ENCODE results near the gene GFPT2.

GFPT2 gene

GRCh38 chr5:180350711-180351465 is 2.2 kb downstream of the GFPT2 start:
- no peak for TF ChIP-seq POLR2AphosphoS5 (IDR thresholded peaks at IDR 0.05; ENCODE audit: borderline replicate concordance, low read depth, low read length)
- TF ChIP-seq EZH2 (IDR thresholded peaks at IDR 0.05) = no peak
- TF ChIP-seq FOXP2 (optimal IDR thresholded peaks at IDR 0.05; ENCODE audit: control extremely low read depth, extremely low read length, insufficient read depth) = no peak
- no peaks in the 10 kb centered on the region for H3K9me3 ChIP-seq (ENCODE audit: low read depth, low read length)

GRCh38 chr5:180350296-180350695 is 2.8 kb downstream of the GFPT2 start:
- no peak for TF ChIP-seq POLR2AphosphoS5 (IDR thresholded peaks at IDR 0.05; ENCODE audit: borderline replicate concordance, low read depth, low read length)
- no peak for TF ChIP-seq EZH2 (IDR thresholded peaks at IDR 0.05)
- TF ChIP-seq FOXP2 (optimal IDR thresholded peaks at IDR 0.05; ENCODE audit: control extremely low read depth, extremely low read length, insufficient read depth) = no peak
- Histone ChIP-seq H3K27ac (no peak overlapping the region), H3K9ac (ENCODE audit: insufficient read length) (no peak overlapping the region), H3K9me3 (ENCODE audit: low read depth, low read length) (no peaks in the 10 kb centered on the region), H3K36me3 (ENCODE audit: insufficient read depth, low read length) (no peaks in the 10 kb centered on the region), H3K4me3 (no peak overlapping the region)
- DNase-seq (ENCODE audit: low read depth, low spot score) = no peak

More at GRCh38 chr5:180350711-180351465, 2.2 kb downstream of the GFPT2 start:
- DNase-seq (ENCODE audit: low read depth, low spot score) = no peak
- no peak overlapping the region for H3K4me3 ChIP-seq
- H3K36me3 ChIP-seq (ENCODE audit: insufficient read depth, low read length) = no peaks in the 10 kb centered on the region
- H3K9ac ChIP-seq (ENCODE audit: insufficient read length) = no peak overlapping the region
- H3K27ac ChIP-seq = no peak overlapping the region

- DNase-seq (ENCODE audit: low read depth, low spot score) = no peak
Observed at GRCh38 chr5:180349391-180349790, 3.7 kb downstream of the GFPT2 start.

GRCh38 chr5:180348336-180348735 is 4.8 kb downstream of the GFPT2 start:
- DNase-seq (ENCODE audit: low read depth, low spot score) = no peak
- Histone ChIP-seq H3K9ac (ENCODE audit: insufficient read length) (no peak overlapping the region), H3K36me3 (ENCODE audit: insufficient read depth, low read length) (no peaks in the 10 kb centered on the region), H3K9me3 (ENCODE audit: low read depth, low read length) (no peaks in the 10 kb centered on the region), H3K4me3 (no peak overlapping the region), H3K27ac (no peak overlapping the region)
- TF ChIP-seq FOXP2 (optimal IDR thresholded peaks at IDR 0.05; ENCODE audit: control extremely low read depth, extremely low read length, insufficient read depth) (no peak), EZH2 (IDR thresholded peaks at IDR 0.05) (no peak), POLR2AphosphoS5 (IDR thresholded peaks at IDR 0.05; ENCODE audit: borderline replicate concordance, low read depth, low read length) (no peak)

More at GRCh38 chr5:180349391-180349790, 3.7 kb downstream of the GFPT2 start:
- TF ChIP-seq POLR2AphosphoS5 (IDR thresholded peaks at IDR 0.05; ENCODE audit: borderline replicate concordance, low read depth, low read length) (no peak), EZH2 (IDR thresholded peaks at IDR 0.05) (no peak), FOXP2 (optimal IDR thresholded peaks at IDR 0.05; ENCODE audit: control extremely low read depth, extremely low read length, insufficient read depth) (no peak)
- H3K4me3 ChIP-seq = no peak overlapping the region
- no peak overlapping the region for H3K9ac ChIP-seq (ENCODE audit: insufficient read length)
- no peaks in the 10 kb centered on the region for H3K36me3 ChIP-seq (ENCODE audit: insufficient read depth, low read length)
- H3K27ac ChIP-seq = no peak overlapping the region
- H3K9me3 ChIP-seq (ENCODE audit: low read depth, low read length) = no peaks in the 10 kb centered on the region

- H3K27ac ChIP-seq = no peak overlapping the region
Observed at GRCh38 chr5:180347702-180348101, 5.4 kb downstream of the GFPT2 start.

GRCh38 chr5:180346358-180346757 is 6.8 kb downstream of the GFPT2 start:
- no peak overlapping the region for H3K4me3 ChIP-seq
- TF ChIP-seq EZH2 (IDR thresholded peaks at IDR 0.05) = no peak
- no peak for TF ChIP-seq POLR2AphosphoS5 (IDR thresholded peaks at IDR 0.05; ENCODE audit: borderline replicate concordance, low read depth, low read length)
- TF ChIP-seq FOXP2 (optimal IDR thresholded peaks at IDR 0.05; ENCODE audit: control extremely low read depth, extremely low read length, insufficient read depth) = no peak
- H3K9me3 ChIP-seq (ENCODE audit: low read depth, low read length) = no peaks in the 10 kb centered on the region
- no peak for DNase-seq (ENCODE audit: low read depth, low spot score)
- no peak overlapping the region for H3K27ac ChIP-seq
- H3K9ac ChIP-seq (ENCODE audit: insufficient read length) = no peak overlapping the region
- no peaks in the 10 kb centered on the region for H3K36me3 ChIP-seq (ENCODE audit: insufficient read depth, low read length)

More at GRCh38 chr5:180347702-180348101, 5.4 kb downstream of the GFPT2 start:
- no peak overlapping the region for H3K4me3 ChIP-seq
- no peak for DNase-seq (ENCODE audit: low read depth, low spot score)
- H3K9ac ChIP-seq (ENCODE audit: insufficient read length) = no peak overlapping the region
- no peak for TF ChIP-seq FOXP2 (optimal IDR thresholded peaks at IDR 0.05; ENCODE audit: control extremely low read depth, extremely low read length, insufficient read depth)
- no peak for TF ChIP-seq EZH2 (IDR thresholded peaks at IDR 0.05)
- no peak for TF ChIP-seq POLR2AphosphoS5 (IDR thresholded peaks at IDR 0.05; ENCODE audit: borderline replicate concordance, low read depth, low read length)
- H3K9me3 ChIP-seq (ENCODE audit: low read depth, low read length) = no peaks in the 10 kb centered on the region
- H3K36me3 ChIP-seq (ENCODE audit: insufficient read depth, low read length) = no peaks in the 10 kb centered on the region

- H3K4me3 ChIP-seq = no peak overlapping the region
- H3K27ac ChIP-seq = no peak overlapping the region
- H3K9ac ChIP-seq (ENCODE audit: insufficient read length) = no peak overlapping the region
- no peaks in the 10 kb centered on the region for H3K36me3 ChIP-seq (ENCODE audit: insufficient read depth, low read length)
- H3K9me3 ChIP-seq (ENCODE audit: low read depth, low read length) = no peaks in the 10 kb centered on the region
- no peak for DNase-seq (ENCODE audit: low read depth, low spot score)
- TF ChIP-seq POLR2AphosphoS5 (IDR thresholded peaks at IDR 0.05; ENCODE audit: borderline replicate concordance, low read depth, low read length) (no peak), EZH2 (IDR thresholded peaks at IDR 0.05) (no peak), FOXP2 (optimal IDR thresholded peaks at IDR 0.05; ENCODE audit: control extremely low read depth, extremely low read length, insufficient read depth) (no peak)
Observed at GRCh38 chr5:180345781-180346180, 7.4 kb downstream of the GFPT2 start.

- Histone ChIP-seq H3K9me3 (ENCODE audit: low read depth, low read length) (no peaks in the 10 kb centered on the region), H3K36me3 (ENCODE audit: insufficient read depth, low read length) (no peaks in the 10 kb centered on the region), H3K27ac (no peak overlapping the region), H3K9ac (ENCODE audit: insufficient read length) (no peak overlapping the region), H3K4me3 (no peak overlapping the region)
- no peak for DNase-seq (ENCODE audit: low read depth, low spot score)
- no peak for TF ChIP-seq EZH2 (IDR thresholded peaks at IDR 0.05)
- TF ChIP-seq FOXP2 (optimal IDR thresholded peaks at IDR 0.05; ENCODE audit: control extremely low read depth, extremely low read length, insufficient read depth) = no peak
- TF ChIP-seq POLR2AphosphoS5 (IDR thresholded peaks at IDR 0.05; ENCODE audit: borderline replicate concordance, low read depth, low read length) = no peak
Observed at GRCh38 chr5:180345186-180345585, 8.0 kb downstream of the GFPT2 start.

GRCh38 chr5:180344696-180344999 is 8.5 kb downstream of the GFPT2 start:
- H3K4me3 ChIP-seq = no peak overlapping the region
- DNase-seq (ENCODE audit: low read depth, low spot score) = no peak
- no peak overlapping the region for H3K27ac ChIP-seq
- no peaks in the 10 kb centered on the region for H3K36me3 ChIP-seq (ENCODE audit: insufficient read depth, low read length)
- no peak for TF ChIP-seq POLR2AphosphoS5 (IDR thresholded peaks at IDR 0.05; ENCODE audit: borderline replicate concordance, low read depth, low read length)
- no peak for TF ChIP-seq FOXP2 (optimal IDR thresholded peaks at IDR 0.05; ENCODE audit: control extremely low read depth, extremely low read length, insufficient read depth)
- TF ChIP-seq EZH2 (IDR thresholded peaks at IDR 0.05) = no peak
- H3K9ac ChIP-seq (ENCODE audit: insufficient read length) = no peak overlapping the region
- H3K9me3 ChIP-seq (ENCODE audit: low read depth, low read length) = no peaks in the 10 kb centered on the region

Measured in SK-N-MC (cell line).